Transverse colon (tissue), 4 donors: ENCODE results near the gene EEF2. TPM values are rescaled to one million over a fixed set of nuclear protein-coding genes. Genes with fewer than 3 reads are reported as not detected.

Experiments used
- DNase-seq: peaks from one replicate; pipeline ENCODE4 v3.0.0-alpha.2; 2019
- H3K27ac ChIP-seq, 4 donors: fragments of 200-600 bp; sonication (generic); 2 replicates each; pipeline ENCODE4 v1.5.1; 2016 to 2018; ENCODE audit warnings: inconsistent platforms in 4 of 4
- H3K27me3 ChIP-seq: fragments of 200-600 bp; sonication (generic); 2 replicates; pipeline ENCODE4 v1.5.1; 2017; ENCODE audit warnings: inconsistent platforms
- H3K36me3 ChIP-seq, 4 donors: fragments of 200-600 bp; sonication (generic); 2 replicates each; pipeline ENCODE4 v1.5.1; 2017 to 2019; ENCODE audit warnings: inconsistent platforms in 4 of 4
- H3K4me1 ChIP-seq, 4 donors: fragments of 200-600 bp; sonication (generic); 2 replicates each; pipeline ENCODE4 v1.5.1; 2017 to 2020; ENCODE audit warnings: inconsistent platforms in 4 of 4
- H3K4me3 ChIP-seq, 4 donors: fragments of 200-600 bp; sonication (generic); 1 replicate in 1 of 4; 2 replicates in 3 of 4; pipeline versions ENCODE4 v1.5.1 to v1.6.1; 2017 to 2019; ENCODE audit warnings: inconsistent platforms in 4 of 4
- H3K9me3 ChIP-seq, 2 donors: fragments of 200-600 bp; sonication (generic); 2 replicates each; pipeline ENCODE4 v1.5.1; 2017 to 2019; ENCODE audit warnings: inconsistent platforms in 2 of 2
- CTCF ChIP-seq, 5 experiments: fragments of 200-600 bp in 3 of 5; fragments of 450-650 bp in 2 of 5; sonication (generic) in 3 of 5; IDR thresholded peaks; 1 replicate in 2 of 5; 2 replicates in 3 of 5; pipeline ENCODE4 v1.5.1; 2016 to 2017; ENCODE audit warnings: antibody characterized with exemption in 5 of 5, inconsistent platforms in 3 of 5, mild to moderate bottlenecking in 2 of 5, moderate library complexity in 1 of 5
- EP300 ChIP-seq: sonication (generic); formaldehyde crosslinking; IDR thresholded peaks from one replicate; pipeline ENCODE4 v1.6.1; 2017; ENCODE audit warnings: antibody characterized with exemption, low read depth
- POLR2A ChIP-seq: fragments of 450-650 bp; IDR thresholded peaks from one replicate; pipeline ENCODE4 v1.6.1; 2016; ENCODE audit warnings: antibody characterized with exemption, mild to moderate bottlenecking, moderate library complexity
- POLR2AphosphoS5 ChIP-seq, 3 donors: sonication (generic); formaldehyde crosslinking; IDR thresholded peaks; one replicate each; pipeline ENCODE4 v1.6.1; 2016; ENCODE audit warnings: antibody characterized with exemption in 3 of 3
- WGBS, 2 donors: methylation state at CpG; one replicate each; pipeline ENCODE4 v1.1.5; 2018; ENCODE audit warnings: low coverage in 1 of 2; 5-methylcytosine and 5-hydroxymethylcytosine counted together
- in situ Hi-C, 4 donors: fragments of 200-750 bp; cut with MboI; loops; one replicate each; pipeline versions ENCODE4 v1.15.0 to v1.15.1; 2017; ENCODE audit warnings: low sequenced_read_pairs in 3 of 4, low pct_ligation_motif_present in 1 of 4, low pct_unique_long_range_greater_than_20kb in 1 of 4
- intact Hi-C: fragments of 100-400 bp; cut with DNase I; formaldehyde crosslinking; loops from one replicate; pipeline ENCODE4 v1.15.1; 2023; ENCODE audit warnings: low total_unique reads
- total RNA-seq, 4 donors: library from RNA; depleted of rRNA; stranded (reverse); fragments of >200 nt; gene quantifications; one replicate each; pipeline ENCODE4 v1.1.0, GENCODE V29; 2016

The EEF2 gene
- total RNA-seq, 4 donors from 2014 or later, result 1,013 to 1,686 (median 1,532) TPM

- no peak overlapping the region for H3K4me3 ChIP-seq
- intact Hi-C loops (no loop called here), in situ Hi-C loops (no loop called here)
- TF ChIP-seq POLR2AphosphoS5 (IDR thresholded peaks at IDR 0.05) (no peak), CTCF (IDR thresholded peaks at IDR 0.05) (no peak), POLR2A (no peak), EP300 (no peak)
- no peak overlapping the region for H3K27ac ChIP-seq
- H3K27me3 ChIP-seq, result no peaks in the 10 kb centered on the region
- 85 to 100% methylated on average over 3 to 24 of the region's 34 CpGs for WGBS, 2 donors
- H3K4me1 ChIP-seq, result peaks cover 3 to 12% (median 4%) of the 10 kb centered on the region in 4 donors
- DNase-seq, result no peak
- peaks cover 0 to 5% (median 1%) of the 10 kb centered on the region in 4 donors for H3K36me3 ChIP-seq
- no peaks in the 10 kb centered on the region for H3K9me3 ChIP-seq
These were observed 38.5 kb upstream of the EEF2 start for GRCh38 chr19:4023600-4024398.

- Histone ChIP-seq H3K36me3 (no peaks in the 10 kb centered on the region), H3K27me3 (no peaks in the 10 kb centered on the region), H3K4me3 (no peak overlapping the region), H3K9me3 (no peaks in the 10 kb centered on the region), H3K4me1 (peaks cover 10 to 33% (median 24%) of the 10 kb centered on the region in 4 donors), H3K27ac (peak overlapping the region in 3 of 4 donors; percentile 27 to 53 (median 48))
- no peak for TF ChIP-seq POLR2AphosphoS5 (IDR thresholded peaks at IDR 0.05)
- TF ChIP-seq EP300, result no peak
- DNase-seq, result no peak
- in situ Hi-C loops (no loop called here), intact Hi-C loops (no loop called here)
- WGBS, 2 donors, result 52 to 68% methylated on average over 5 to 17 of the region's 17 CpGs
These were observed 34.3 kb upstream of the EEF2 start for GRCh38 chr19:4019578-4019977.

- no peak overlapping the region for H3K4me3 ChIP-seq
- H3K27me3 ChIP-seq, result no peaks in the 10 kb centered on the region
- DNase-seq, result no peak
- H3K9me3 ChIP-seq, result no peaks in the 10 kb centered on the region
- peak overlapping the region in 3 of 4 donors; percentile 27 to 53 (median 48) for H3K27ac ChIP-seq
- TF ChIP-seq EP300 (no peak), POLR2A (no peak), POLR2AphosphoS5 (IDR thresholded peaks at IDR 0.05) (no peak), CTCF (IDR thresholded peaks at IDR 0.05) (no peak)
- WGBS, 2 donors, result 93 to 100% methylated on average over 1 to 19 of the region's 19 CpGs
- intact Hi-C loops, result no loop called here
- H3K4me1 ChIP-seq, result peaks cover 15 to 40% (median 27%) of the 10 kb centered on the region in 4 donors
- no peaks in the 10 kb centered on the region for H3K36me3 ChIP-seq
- in situ Hi-C loops, result no loop called here
These were observed 33.7 kb upstream of the EEF2 start for GRCh38 chr19:4018775-4019504.

GRCh38 chr19:4018140-4018613, 32.9 kb upstream of the EEF2 start:
- H3K4me3 ChIP-seq, result no peak overlapping the region
- peaks cover 15 to 47% (median 27%) of the 10 kb centered on the region in 4 donors for H3K4me1 ChIP-seq
- in situ Hi-C loops, result no loop called here
- no peaks in the 10 kb centered on the region for H3K27me3 ChIP-seq
- H3K36me3 ChIP-seq, result peaks cover 0 to 7% (median 0%) of the 10 kb centered on the region in 4 donors
- DNase-seq, result no peak
- intact Hi-C loops, result no loop called here
- no peak overlapping the region for H3K27ac ChIP-seq
- TF ChIP-seq EP300, result no peak
- no peak for TF ChIP-seq CTCF (IDR thresholded peaks at IDR 0.05)
- TF ChIP-seq POLR2A, result no peak
- TF ChIP-seq POLR2AphosphoS5 (IDR thresholded peaks at IDR 0.05), result no peak
- 91% methylated on average over 18 of the region's 22 CpGs; no CpG with 5 or more reads in 1 of the 2 donors for WGBS, 2 donors
- H3K9me3 ChIP-seq, result no peaks in the 10 kb centered on the region
